Body of pancreas (tissue), 4 donors: Measurements from ENCODE around the gene ATP10A.

Source experiments
- CTCF ChIP-seq, 7 experiments: fragments of 450-650 bp in 4 of 7; fragments of 200-600 bp in 3 of 7; sonication (generic) in 3 of 7; IDR thresholded peaks; one replicate each; pipeline ENCODE4 v1.5.1; 2016 to 2019; ENCODE audit warnings: antibody characterized with exemption in 7 of 7
- POLR2A ChIP-seq, 3 donors: fragments of 450-650 bp; IDR thresholded peaks; one replicate each; pipeline ENCODE4 v1.6.1; 2016; ENCODE audit warnings: antibody characterized with exemption in 3 of 3, mild to moderate bottlenecking in 2 of 3

GRCh38 chr15:25712961-25713355 is 150.2 kb downstream of the ATP10A start:
- TF ChIP-seq POLR2A (IDR thresholded peaks at IDR 0.05): no peak
- no peak for TF ChIP-seq CTCF (IDR thresholded peaks at IDR 0.05)
